A673 (cell line): ENCODE data around the gene MYF5.

ENCODE experiments used
- CTCF ChIP-seq: fragments of 300-800, 200-600 bp; sonication (generic); conservative IDR thresholded peaks from 2 replicates; pipeline ENCODE4 v1.5.1; 2017; ENCODE audit warnings: low read depth, mild to moderate bottlenecking, antibody characterized with exemption, low read length, moderate library complexity, mixed read lengths
- EZH2 ChIP-seq: fragments of 200-600 bp; sonication (generic); IDR thresholded peaks from 2 replicates; pipeline ENCODE4 v1.6.1; 2017; ENCODE audit warnings: borderline replicate concordance, low read depth, mild to moderate bottlenecking, mixed read lengths, antibody characterized with exemption, low read length; ENCODE audit not compliant: poor library complexity, severe bottlenecking

- no peak for TF ChIP-seq CTCF
- no peak for TF ChIP-seq EZH2
These were observed 37.2 kb upstream of the MYF5 start for GRCh38 chr12:80679346-80680131.
